Heart right ventricle (tissue), 16 donors: ENCODE measurements around the gene PAK6. TPM values are rescaled to one million over a fixed set of nuclear protein-coding genes. Genes with fewer than 3 reads are reported as not detected.

Experiments
- ATAC-seq, 8 donors: fragments of 200-7000 bp; cut with Tn5 transposase; one replicate each; pipeline ENCODE4 v1.9.1; 2020; ENCODE audit warnings: mild to moderate bottlenecking in 8 of 8, moderate library complexity in 8 of 8, moderate number of reproducible peaks in 1 of 8
- DNase-seq, 2 donors: peaks; one replicate each; pipeline ENCODE4 v3.0.0-alpha.2; 2020
- H3K27ac ChIP-seq, 10 donors: fragments of 200-600 bp; sonication (generic) in 2 of 10; one replicate each; pipeline versions ENCODE4 v1.5.0 to v1.8.0; 2020 to 2022; ENCODE audit warnings: mild to moderate bottlenecking in 3 of 10
- H3K27me3 ChIP-seq, 7 donors: fragments of 200-600 bp; one replicate each; pipeline ENCODE4 v1.8.0; 2021 to 2022; ENCODE audit warnings: mild to moderate bottlenecking in 2 of 7
- H3K36me3 ChIP-seq, 9 donors: fragments of 200-600 bp; sonication (generic) in 1 of 9; one replicate each; pipeline versions ENCODE4 v1.5.0 to v1.8.0; 2020 to 2022; ENCODE audit warnings: mild to moderate bottlenecking in 2 of 9
- H3K4me1 ChIP-seq, 9 donors: fragments of 200-600 bp; sonication (generic) in 1 of 9; one replicate each; pipeline versions ENCODE4 v1.5.0 to v1.8.0; 2020 to 2022; ENCODE audit warnings: mild to moderate bottlenecking in 4 of 9
- H3K4me3 ChIP-seq, 10 donors: fragments of 200-600 bp; sonication (generic) in 2 of 10; one replicate each; pipeline versions ENCODE4 v1.5.0 to v1.8.0; 2020 to 2022; ENCODE audit warnings: mild to moderate bottlenecking in 7 of 10, moderate library complexity in 2 of 10
- H3K9me3 ChIP-seq, 11 donors: fragments of 200-600 bp in 10 of 11; sonication (generic) in 2 of 11; one replicate each; pipeline versions ENCODE4 v1.5.0 to v1.8.0; 2013 to 2022; ENCODE audit warnings: mild to moderate bottlenecking in 2 of 11, control low read depth in 1 of 11, moderate library complexity in 1 of 11
- CTCF ChIP-seq, 9 donors: fragments of 200-600 bp; sonication (generic) in 2 of 9; IDR thresholded peaks; one replicate each; pipeline versions ENCODE4 v1.5.0 to v1.8.0; 2021 to 2022; ENCODE audit warnings: antibody characterized with exemption in 9 of 9, mild to moderate bottlenecking in 5 of 9, moderate library complexity in 1 of 9
- WGBS, 2 donors: extraction: QIAGEN DNeasy Blood & Tissue Kit; methylation state at CpG; one replicate each; pipeline ENCODE4 v1.1.7; 2013; ENCODE audit warnings: inconsistent platforms in 1 of 2; 5-methylcytosine and 5-hydroxymethylcytosine counted together
- intact Hi-C, 10 donors: fragments of 100-400 bp; cut with DNase I; formaldehyde crosslinking; loops; one replicate each; pipeline versions ENCODE4 v1.11.1 to v1.14.2; 2022
- polyA plus RNA-seq, 2 donors: library from polyadenylated mRNA; stranded (reverse); fragments of 200-250 nt; gene quantifications; one replicate each; pipeline ENCODE4 v1.2.3, GENCODE V29; 2013
- total RNA-seq, 10 donors: library from RNA; stranded (reverse); fragmentation: NEBNext Ultra II Directional in 3 of 10; extraction: Animal tissue kit (Norgen Biotek cat#: 25700) in 3 of 10; gene quantifications; one replicate each; pipeline versions ENCODE4 v1.2.1 to v1.2.4, GENCODE V29; 2021 to 2023
- donor health status: Arrhythmogenic right ventricular cardiomyopathy.
- donor health status: ischemic (EF 13 %, LVEDD 7.1; RV severe dilation, severe dysfunction).
- donor health status: healthy with polysubstance abuse.
- donor health status: DM: no; HTN: yes; CAD: no.
- donor health status: DM: no; HTN: no; CAD: no.
- donor health status: ischemic (EF 25% LVEDD 6.9; RV normal size, moderate dysfunction).
- donor health status: ischemic (EF 25% LVEDD 5.7; RV mildly dilated, moderate dysfunction).
- donor health status: healthy.
- donor health status: DM: yes; HTN: yes; CAD: no.
- donor health status: Ischemic cardiomyopathy.
- donor health status: ischemic (EF 35%, LVEDD 5.7; RV mildly dilated, moderate dysfunction).
- donor health status: nonischemic (EF 11% LVEDD 7.7; RV severe dilation, severe dysfunction).
- donor health status: DM: yes; HTN: yes; CAD: no.
- donor health status: PGD.
- donor health status: ischemic (EF 29% LVEDD 5.4; RV normal size, mild dysfunction).
- donor health status: nonischemic (EF 23%, LVEDD 6.1; RV moderate dilation, normal function).

Gene PAK6
- total and polyA plus RNA-seq, 12 donors, result 0.48 to 14.1 (median 7.4) TPM

GRCh38 chr15:40289140-40289775 lies 50.4 kb downstream of the PAK6 start:
- peaks cover 0 to 63% (median 0%) of the 10 kb centered on the region in 9 donors for H3K36me3 ChIP-seq
- no peaks in the 10 kb centered on the region for H3K9me3 ChIP-seq
- DNase-seq (no peak), ATAC-seq (peak in 3 of 8 donors; percentile 21 to 32 (median 21))
- TF ChIP-seq CTCF (IDR thresholded peaks at IDR 0.05), result peak in 4 of 9 donors; percentile 16 to 41 (median 30)
- peaks cover 0 to 22% (median 12%) of the 10 kb centered on the region in 7 donors for H3K27me3 ChIP-seq
- H3K4me1 ChIP-seq, result peaks cover 7 to 45% (median 31%) of the 10 kb centered on the region in 9 donors
- H3K27ac ChIP-seq, result no peak overlapping the region
- 53 to 65% methylated on average over 6 of the region's 6 CpGs for WGBS, 2 donors
- intact Hi-C loops, result no loop called here
- H3K4me3 ChIP-seq, result no peak overlapping the region

- Histone ChIP-seq H3K36me3 (peaks cover 0 to 75% (median 0%) of the 10 kb centered on the region in 9 donors), H3K27me3 (peaks cover 0 to 23% (median 10%) of the 10 kb centered on the region in 7 donors), H3K4me3 (peak overlapping the region in 5 of 10 donors; percentile 31 to 56 (median 42)), H3K27ac (no peak overlapping the region), H3K9me3 (no peaks in the 10 kb centered on the region), H3K4me1 (peaks cover 7 to 45% (median 34%) of the 10 kb centered on the region in 9 donors)
- TF ChIP-seq CTCF (IDR thresholded peaks at IDR 0.05), result no peak
- intact Hi-C loops, result no loop called here
- WGBS, 2 donors, result 38 to 55% methylated on average over 10 to 12 of the region's 12 CpGs
- no peak for ATAC-seq
- no peak for DNase-seq
Measured at GRCh38 chr15:40290545-40290917, 51.7 kb downstream of the PAK6 start.

- peak overlapping the region in 2 of 10 donors; percentile 10 to 39 for H3K27ac ChIP-seq
Measured at GRCh38 chr15:40290918-40291574, 52.2 kb downstream of the PAK6 start.

More at GRCh38 chr15:40290918-40291574, 52.2 kb downstream of the PAK6 start:
- Histone ChIP-seq H3K36me3 (peaks cover 0 to 81% (median 0%) of the 10 kb centered on the region in 9 donors), H3K27me3 (peaks cover 0 to 21% (median 10%) of the 10 kb centered on the region in 7 donors), H3K4me3 (peak overlapping the region in 9 of 10 donors; percentile 19 to 56 (median 41)), H3K9me3 (no peaks in the 10 kb centered on the region), H3K4me1 (peaks cover 4 to 44% (median 31%) of the 10 kb centered on the region in 9 donors)
- intact Hi-C loops, result no loop called here
- peak in 5 of 8 donors; percentile 14 to 40 (median 23) for ATAC-seq
- no peak for TF ChIP-seq CTCF (IDR thresholded peaks at IDR 0.05)
- DNase-seq, result peak in 1 of 2 donors; percentile 58
- 7 to 8% methylated on average over 62 to 68 of the region's 68 CpGs for WGBS, 2 donors
